Kidney (tissue), 14 donors: ENCODE results near the gene ESCO1. TPM values are rescaled to one million over a fixed set of nuclear protein-coding genes. Genes with fewer than 3 reads are reported as not detected.

ENCODE experiments used
- DNase-seq, 5 donors: peaks; one replicate each; pipeline ENCODE4 v3.0.0-alpha.2; 2013 to 2020
- FAIRE-seq: peaks from 2 replicates; lab custom pipeline; 2012; peaks lifted over from hg19 to GRCh38; lab: Jason Lieb, UNC
- H3K27ac ChIP-seq, 2 donors: one replicate each; pipeline ENCODE4 v1.7.0; 2013; ENCODE audit warnings: low read depth in 2 of 2, low read length in 2 of 2, inconsistent platforms in 1 of 2
- H3K27me3 ChIP-seq: one replicate; pipeline ENCODE4 v1.7.1; 2013; ENCODE audit warnings: low read length, inconsistent platforms; ENCODE audit not compliant: control insufficient read depth, insufficient read depth
- H3K36me3 ChIP-seq, 3 donors: one replicate each; pipeline versions ENCODE4 v1.7.0 to v1.7.1; 2013; ENCODE audit warnings: low read length in 3 of 3, control low read depth in 1 of 3, inconsistent platforms in 1 of 3; ENCODE audit not compliant: insufficient read depth in 3 of 3, control insufficient read depth in 2 of 3
- H3K4me1 ChIP-seq, 3 donors: one replicate each; pipeline versions ENCODE4 v1.7.0 to v1.7.1; 2013; ENCODE audit warnings: low read length in 3 of 3, inconsistent platforms in 1 of 3, low read depth in 1 of 3; ENCODE audit not compliant: control insufficient read depth in 2 of 3, insufficient read depth in 2 of 3
- H3K4me3 ChIP-seq, 3 donors: one replicate each; pipeline versions ENCODE4 v1.7.0 to v1.8.1; 2013; ENCODE audit warnings: low read length in 3 of 3, control low read depth in 1 of 3, inconsistent platforms in 1 of 3
- H3K9ac ChIP-seq, 3 donors: one replicate each; pipeline versions ENCODE4 v1.7.0 to v1.7.1; 2013; ENCODE audit warnings: low read length in 3 of 3, control low read depth in 1 of 3, inconsistent platforms in 1 of 3
- H3K9me3 ChIP-seq, 3 donors: one replicate each; pipeline versions ENCODE4 v1.7.0 to v1.7.1; 2013; ENCODE audit warnings: low read length in 3 of 3, control low read depth in 1 of 3, inconsistent platforms in 1 of 3; ENCODE audit not compliant: control insufficient read depth in 2 of 3, insufficient read depth in 1 of 3
- CTCF ChIP-seq: IDR thresholded peaks from 3 replicates; pipeline ENCODE4 v1.5.1; 2012; ENCODE audit warnings: mild to moderate bottlenecking, moderate library complexity, borderline replicate concordance; ENCODE audit not compliant: insufficient read depth; ENCODE audit errors: extremely low read depth
- intact Hi-C: fragments of 100-400 bp; cut with DNase I; formaldehyde crosslinking; loops from one replicate; pipeline ENCODE4 v1.11.1; 2022
- polyA plus RNA-seq: library from polyadenylated mRNA; stranded (reverse); fragments of 350-450 nt; fragmentation: Illumina TruSeq; extraction: RNeasy Lipid Tissue Mini Kit (QIAGEN cat#74804); gene quantifications from one replicate; pipeline ENCODE4 v1.2.3, GENCODE V29; 2014; ENCODE audit warnings: low read depth, low replicate concordance; ENCODE audit not compliant: insufficient read depth
- total RNA-seq: library from RNA; stranded (reverse); fragmentation: NEBNext Ultra II Directional; extraction: Animal tissue kit (Norgen Biotek cat#: 25700); gene quantifications from one replicate; pipeline ENCODE4 v1.2.1, GENCODE V29; 2021
- donor health status: control.
- donor health status: control.
- donor health status: control.
- donor health status: control.
- donor health status: control.
- donor health status: DM: yes; HTN: yes; CAD: no.
- donor health status: Normal renal cell carcinoma (clear cell type).

ESCO1 gene
- total and polyA plus RNA-seq, 2 donors from 2014 or later, result 8.7 to 17.8 TPM

DNA sequence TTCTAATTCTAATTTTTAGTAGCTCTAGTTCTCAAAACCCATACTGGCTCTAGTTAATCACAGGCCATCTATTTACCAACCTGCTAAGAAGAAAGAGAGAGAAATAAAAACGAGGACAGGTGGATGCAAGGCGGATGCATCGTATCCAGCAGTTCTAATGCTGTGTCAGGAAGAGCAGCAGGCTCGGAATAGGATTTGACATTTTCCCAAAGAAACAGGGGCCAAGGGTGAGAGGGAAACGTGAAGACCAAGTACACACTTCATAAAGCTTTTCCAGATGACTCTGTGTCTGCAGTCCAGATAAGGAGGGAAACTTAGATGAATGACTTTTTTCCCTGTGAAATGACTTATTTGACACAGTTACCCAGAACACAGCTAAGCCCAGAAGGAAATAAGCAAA is 117.5 kb downstream of the ESCO1 start:
- no peak for DNase-seq
- no peak for FAIRE-seq

GRCh38 chr18:21481739-21482138 is 118.8 kb downstream of the ESCO1 start:
- no peaks in the 10 kb centered on the region for H3K4me1 ChIP-seq
- H3K27me3 ChIP-seq, result no peaks in the 10 kb centered on the region
- H3K4me3 ChIP-seq, result no peak overlapping the region
- no peak overlapping the region for H3K9ac ChIP-seq
- no peaks in the 10 kb centered on the region for H3K9me3 ChIP-seq
- no peak for DNase-seq
- intact Hi-C loops, result no loop called here
- no peak for FAIRE-seq
- H3K27ac ChIP-seq, result no peak overlapping the region
- H3K36me3 ChIP-seq, result no peaks in the 10 kb centered on the region
- no peak for TF ChIP-seq CTCF

More for the DNA sequence above, 117.5 kb downstream of the ESCO1 start:
- intact Hi-C loops, result no loop called here
- Histone ChIP-seq H3K27ac (no peak overlapping the region), H3K4me1 (no peaks in the 10 kb centered on the region), H3K9ac (no peak overlapping the region), H3K36me3 (no peaks in the 10 kb centered on the region), H3K9me3 (no peaks in the 10 kb centered on the region), H3K4me3 (no peak overlapping the region), H3K27me3 (no peaks in the 10 kb centered on the region)
- TF ChIP-seq CTCF, result no peak

GRCh38 chr18:21479721-21480120 is 120.8 kb downstream of the ESCO1 start:
- Histone ChIP-seq H3K4me1 (no peaks in the 10 kb centered on the region), H3K27me3 (no peaks in the 10 kb centered on the region), H3K4me3 (no peak overlapping the region), H3K36me3 (no peaks in the 10 kb centered on the region), H3K9me3 (no peaks in the 10 kb centered on the region), H3K9ac (no peak overlapping the region), H3K27ac (no peak overlapping the region)
- intact Hi-C loops, result no loop called here
- FAIRE-seq (no peak), DNase-seq (no peak)
- TF ChIP-seq CTCF, result no peak

Other genes starting within 250 kb of the ESCO1 start
- 43.1 TPM for gene SNRPD1, start 11.6 kb upstream of the ESCO1 start, total RNA-seq
- gene SNRPD1, start 11.6 kb upstream of the ESCO1 start, polyA plus RNA-seq, result 63.6 TPM
- gene ABHD3, start 104.1 kb upstream of the ESCO1 start, total RNA-seq, result 18.9 TPM
- gene ABHD3, start 104.1 kb upstream of the ESCO1 start, polyA plus RNA-seq, result 13.1 TPM
- gene MIB1, start 140.1 kb upstream of the ESCO1 start, total RNA-seq, result 38.6 TPM
- 4.5 TPM for gene MIB1, start 140.1 kb upstream of the ESCO1 start, polyA plus RNA-seq